ENCODE data around the gene STK10. TPM values are rescaled to one million over a fixed set of nuclear protein-coding genes. Genes with fewer than 3 reads are reported as not detected.

Gene STK10
- total and polyA plus RNA-seq, 8 donors: 6.6 to 86.6 (median 14.8) TPM

DNA sequence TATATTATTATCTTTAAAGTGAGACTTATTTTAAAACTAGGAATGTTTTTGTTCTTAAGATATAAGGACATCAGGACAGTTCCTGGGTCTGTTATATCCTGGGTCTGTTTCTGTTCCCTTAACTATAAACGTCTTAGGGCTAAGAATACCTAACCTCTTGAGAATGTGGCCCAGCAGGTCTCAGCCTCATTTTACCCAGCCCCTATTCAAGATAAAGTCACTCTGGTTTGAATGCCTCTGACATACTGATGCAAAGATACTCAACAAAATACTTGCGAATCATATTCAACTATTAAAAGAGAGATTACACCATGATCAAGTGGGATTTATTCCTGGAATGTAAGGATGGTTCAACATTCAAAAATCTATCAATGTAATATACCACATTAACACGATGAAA lies 51.0 kb downstream of the STK10 start:
- Histone ChIP-seq H3K9me3 (no peaks in the 10 kb centered on the region), H3K27me3 (no peaks in the 10 kb centered on the region), H3K4me3 (no peak overlapping the region), H3K27ac (no peak overlapping the region), H3K36me3 (peaks cover 0 to 8% (median 3%) of the 10 kb centered on the region in 4 donors), H3K4me1 (peaks cover 0 to 25% (median 8%) of the 10 kb centered on the region in 4 donors)
- no peak for DNase-seq
- intact Hi-C loops (cut with DNase I; ENCODE audit: low total_unique reads): no loop called here
- no peak for TF ChIP-seq EP300 (IDR thresholded peaks at IDR 0.05)
- WGBS, 5 donors: 85 to 92% (median 89%) methylated on average over 3 of the region's 3 CpGs

GRCh38 chr5:172133359-172134029 lies 54.5 kb downstream of the STK10 start:
- Histone ChIP-seq H3K4me3 (no peak overlapping the region), H3K4me1 (peaks cover 0 to 15% (median 0%) of the 10 kb centered on the region in 4 donors), H3K27me3 (no peaks in the 10 kb centered on the region), H3K9me3 (no peaks in the 10 kb centered on the region), H3K27ac (peak overlapping the region in 3 of 5 donors; percentile 2 to 74 (median 70)), H3K36me3 (peaks cover 0 to 8% (median 5%) of the 10 kb centered on the region in 4 donors)
- peak in 1 of 2 donors; percentile 32 for DNase-seq
- 72 to 82% (median 76%) methylated on average over 10 of the region's 10 CpGs for WGBS, 5 donors
- intact Hi-C loops (cut with DNase I; ENCODE audit: low total_unique reads): no loop called here
- TF ChIP-seq, protein P1, sequence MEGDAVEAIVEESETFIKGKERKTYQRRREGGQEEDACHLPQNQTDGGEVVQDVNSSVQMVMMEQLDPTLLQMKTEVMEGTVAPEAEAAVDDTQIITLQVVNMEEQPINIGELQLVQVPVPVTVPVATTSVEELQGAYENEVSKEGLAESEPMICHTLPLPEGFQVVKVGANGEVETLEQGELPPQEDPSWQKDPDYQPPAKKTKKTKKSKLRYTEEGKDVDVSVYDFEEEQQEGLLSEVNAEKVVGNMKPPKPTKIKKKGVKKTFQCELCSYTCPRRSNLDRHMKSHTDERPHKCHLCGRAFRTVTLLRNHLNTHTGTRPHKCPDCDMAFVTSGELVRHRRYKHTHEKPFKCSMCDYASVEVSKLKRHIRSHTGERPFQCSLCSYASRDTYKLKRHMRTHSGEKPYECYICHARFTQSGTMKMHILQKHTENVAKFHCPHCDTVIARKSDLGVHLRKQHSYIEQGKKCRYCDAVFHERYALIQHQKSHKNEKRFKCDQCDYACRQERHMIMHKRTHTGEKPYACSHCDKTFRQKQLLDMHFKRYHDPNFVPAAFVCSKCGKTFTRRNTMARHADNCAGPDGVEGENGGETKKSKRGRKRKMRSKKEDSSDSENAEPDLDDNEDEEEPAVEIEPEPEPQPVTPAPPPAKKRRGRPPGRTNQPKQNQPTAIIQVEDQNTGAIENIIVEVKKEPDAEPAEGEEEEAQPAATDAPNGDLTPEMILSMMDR (IDR thresholded peaks at IDR 0.05): no peak
- TF ChIP-seq EP300 (IDR thresholded peaks at IDR 0.05): no peak
- no peak for TF ChIP-seq POLR2A (IDR thresholded peaks at IDR 0.05)

DNA sequence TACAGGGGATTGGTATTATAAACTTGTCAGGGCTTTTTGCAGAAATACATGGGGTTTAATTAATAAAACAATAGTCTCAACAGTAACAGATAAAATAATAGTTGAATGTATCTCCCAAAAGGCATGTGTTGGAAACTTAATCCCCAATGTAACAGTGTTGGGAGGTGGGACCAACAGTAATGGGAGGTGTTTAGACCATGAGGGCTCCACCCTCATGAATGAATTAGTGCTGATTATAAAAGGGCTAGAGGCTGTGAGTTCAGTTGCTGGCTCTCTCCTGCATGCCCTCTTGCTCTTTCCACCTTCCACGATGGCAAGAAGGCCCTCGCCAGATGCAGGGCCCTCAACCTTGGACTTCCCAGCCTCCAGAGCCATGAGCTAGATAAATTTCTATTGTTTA lies 56.3 kb downstream of the STK10 start:
- WGBS, 5 donors: 95 to 100% (median 97%) methylated on average over 2 of the region's 2 CpGs
- H3K27me3 ChIP-seq: no peaks in the 10 kb centered on the region
- intact Hi-C loops (cut with DNase I; ENCODE audit: low total_unique reads): no loop called here

DNA sequence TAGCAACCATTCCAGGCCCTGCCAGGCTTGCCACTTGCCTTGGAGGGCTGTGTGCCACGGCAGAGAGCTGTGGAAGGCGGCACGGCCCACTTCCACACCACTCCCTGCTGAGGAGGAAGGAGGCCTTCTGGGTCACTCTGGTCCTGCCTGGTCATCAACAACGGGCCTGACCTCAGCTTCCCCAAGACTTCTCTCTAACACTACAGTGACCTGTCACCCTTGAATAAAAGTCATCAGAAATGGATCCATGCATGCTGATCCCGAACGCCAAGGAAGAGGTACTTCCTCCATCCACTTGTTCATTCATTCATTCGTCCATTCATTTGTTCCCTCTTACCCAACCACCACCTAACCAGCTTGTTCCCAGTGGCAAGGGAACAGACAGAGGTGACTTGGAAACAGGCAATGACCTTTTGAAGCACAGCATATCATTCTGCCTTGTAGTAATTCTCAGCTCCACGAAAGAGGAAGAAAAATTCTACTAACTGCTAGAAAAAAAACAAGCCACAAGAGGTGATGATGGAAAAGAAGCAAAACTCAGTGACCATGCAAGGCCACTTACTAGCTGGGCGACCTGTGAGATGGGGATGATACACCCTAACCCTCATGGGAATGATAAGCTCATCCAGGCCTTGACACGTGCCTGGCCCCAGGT lies 58.6 kb downstream of the STK10 start:
- 88 to 93% (median 90%) methylated on average over 10 of the region's 10 CpGs for WGBS, 5 donors
- Histone ChIP-seq H3K27ac (peak overlapping the region in 2 of 5 donors; percentile 35 to 48), H3K36me3 (peaks cover 12 to 31% (median 25%) of the 10 kb centered on the region in 4 donors), H3K4me1 (peaks cover 0 to 15% (median 0%) of the 10 kb centered on the region in 4 donors), H3K4me3 (no peak overlapping the region), H3K9me3 (no peaks in the 10 kb centered on the region), H3K27me3 (no peaks in the 10 kb centered on the region)
- DNase-seq: no peak
- intact Hi-C loops (cut with DNase I; ENCODE audit: low total_unique reads): no loop called here
- TF ChIP-seq POLR2A (IDR thresholded peaks at IDR 0.05) (no peak), EP300 (IDR thresholded peaks at IDR 0.05) (no peak)

More for the DNA sequence above, 56.3 kb downstream of the STK10 start:
- no peaks in the 10 kb centered on the region for H3K9me3 ChIP-seq
- H3K36me3 ChIP-seq: peaks cover 9 to 18% (median 13%) of the 10 kb centered on the region in 4 donors
- TF ChIP-seq, protein P1 (IDR thresholded peaks at IDR 0.05): no peak
- TF ChIP-seq POLR2AphosphoS5 (IDR thresholded peaks at IDR 0.05) (no peak), POLR2A (IDR thresholded peaks at IDR 0.05) (no peak), EP300 (IDR thresholded peaks at IDR 0.05) (no peak)
- H3K4me3 ChIP-seq: no peak overlapping the region
- peaks cover 0 to 15% (median 0%) of the 10 kb centered on the region in 4 donors for H3K4me1 ChIP-seq
- H3K27ac ChIP-seq: peak overlapping the region in 2 of 5 donors; percentile 27 to 70
- DNase-seq: no peak

- Histone ChIP-seq H3K36me3 (peaks cover 12 to 37% (median 18%) of the 10 kb centered on the region in 4 donors), H3K4me1 (peaks cover 0 to 14% (median 3%) of the 10 kb centered on the region in 4 donors), H3K4me3 (no peak overlapping the region), H3K27me3 (no peaks in the 10 kb centered on the region), H3K9me3 (no peaks in the 10 kb centered on the region), H3K27ac (no peak overlapping the region)
- intact Hi-C loops (cut with DNase I; ENCODE audit: low total_unique reads): no loop called here
- DNase-seq: no peak
- TF ChIP-seq EP300 (IDR thresholded peaks at IDR 0.05): no peak
- 84 to 98% (median 97%) methylated on average over 5 of the region's 5 CpGs for WGBS, 5 donors
These were observed 60.4 kb downstream of the STK10 start for GRCh38 chr5:172127581-172127980.

All from stomach (tissue), 9 donors.